NOMO-1 treated with DMSO at 0.1 percent for 48 hours (cell line): ENCODE results near the gene TOMM6.

Source experiments
- DNase-seq: peaks from one replicate; lab custom pipeline; 2025; ENCODE audit not compliant: unreplicated experiment; lab: John Stamatoyannopoulos, UW

The TOMM6 gene

DNA sequence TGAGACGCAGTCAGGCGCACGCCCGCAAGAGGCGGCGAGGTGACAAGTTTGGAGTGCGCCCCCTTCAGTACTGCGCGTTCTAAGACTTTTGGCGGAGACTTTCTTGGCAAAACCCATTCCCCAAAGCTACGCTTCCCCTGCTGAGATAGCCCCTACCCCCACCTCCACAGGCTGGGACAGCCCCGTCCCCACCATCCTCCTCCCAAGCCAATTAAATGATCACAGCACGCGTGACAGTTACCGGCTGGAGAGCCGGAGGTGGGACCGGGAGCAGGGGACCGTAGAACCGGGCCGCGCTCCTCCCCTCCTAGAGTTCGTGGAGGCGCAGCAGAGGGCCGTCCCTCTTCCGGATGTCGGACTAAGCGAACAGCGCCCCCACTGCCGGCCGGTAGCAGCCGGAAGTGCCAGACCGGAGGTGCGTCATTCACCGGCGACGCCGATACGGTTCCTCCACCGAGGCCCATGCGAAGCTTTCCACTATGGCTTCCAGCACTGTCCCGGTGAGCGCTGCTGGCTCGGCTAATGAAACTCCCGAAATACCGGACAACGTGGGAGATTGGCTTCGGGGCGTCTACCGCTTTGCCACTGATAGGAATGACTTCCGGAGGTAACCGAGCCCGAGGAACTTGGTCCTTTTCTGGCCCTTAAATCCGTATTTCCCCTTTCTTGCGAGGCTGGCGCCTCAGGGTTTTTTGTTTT is at the start of gene TOMM6:
TOMM6 (plus strand) TSS at position 476 of the 699 bp plus-strand sequence; CDS start at position 480, 4 bp downstream.
- DNase-seq = peak; percentile 94

- no peak for DNase-seq
Observed at GRCh38 chr6:41739041-41739440, 48.5 kb upstream of the TOMM6 start.

DNA sequence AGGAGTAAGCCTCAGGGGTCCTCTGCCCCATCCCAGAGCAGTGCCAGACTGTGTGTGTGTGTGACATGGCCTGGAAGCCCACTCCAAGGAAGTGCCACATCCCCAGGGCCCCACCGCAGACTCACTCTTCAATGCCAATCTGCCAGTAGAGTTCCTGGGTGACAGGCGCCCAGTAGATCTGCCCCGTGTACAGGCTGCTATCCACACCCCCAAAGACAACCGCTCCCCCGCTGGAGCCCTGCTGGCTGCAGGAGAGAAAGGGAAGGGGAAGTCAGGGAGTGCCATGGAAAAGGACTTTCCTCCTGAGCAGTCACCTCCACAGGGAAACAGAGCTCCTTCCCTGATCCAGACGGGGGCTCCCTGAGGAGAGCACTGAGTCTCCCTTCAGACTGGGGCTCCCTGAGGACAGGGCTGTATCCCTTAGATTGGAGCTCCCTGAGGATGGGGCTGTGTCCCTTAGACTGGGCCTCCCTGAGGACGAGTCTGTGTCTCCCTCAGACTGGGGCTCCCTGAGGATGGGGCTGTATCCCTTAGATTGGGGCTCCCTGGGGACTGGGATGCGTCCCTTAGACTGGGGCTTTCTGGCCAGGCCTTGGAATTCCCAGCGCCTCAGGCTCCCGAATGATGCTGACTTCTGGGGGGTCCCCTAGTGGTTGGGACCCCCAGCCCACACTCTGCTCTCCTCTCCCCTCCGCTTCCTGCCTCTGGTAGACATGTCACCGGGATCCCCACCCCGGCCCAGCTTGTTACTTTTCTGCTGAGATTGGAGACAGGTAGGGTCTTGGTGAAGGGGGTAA is 46.9 kb upstream of the TOMM6 start:
- DNase-seq = no peak

GRCh38 chr6:41741625-41742490 is 45.6 kb upstream of the TOMM6 start:
- no peak for DNase-seq

GRCh38 chr6:41743406-41744235 is 43.9 kb upstream of the TOMM6 start:
- no peak for DNase-seq

DNA sequence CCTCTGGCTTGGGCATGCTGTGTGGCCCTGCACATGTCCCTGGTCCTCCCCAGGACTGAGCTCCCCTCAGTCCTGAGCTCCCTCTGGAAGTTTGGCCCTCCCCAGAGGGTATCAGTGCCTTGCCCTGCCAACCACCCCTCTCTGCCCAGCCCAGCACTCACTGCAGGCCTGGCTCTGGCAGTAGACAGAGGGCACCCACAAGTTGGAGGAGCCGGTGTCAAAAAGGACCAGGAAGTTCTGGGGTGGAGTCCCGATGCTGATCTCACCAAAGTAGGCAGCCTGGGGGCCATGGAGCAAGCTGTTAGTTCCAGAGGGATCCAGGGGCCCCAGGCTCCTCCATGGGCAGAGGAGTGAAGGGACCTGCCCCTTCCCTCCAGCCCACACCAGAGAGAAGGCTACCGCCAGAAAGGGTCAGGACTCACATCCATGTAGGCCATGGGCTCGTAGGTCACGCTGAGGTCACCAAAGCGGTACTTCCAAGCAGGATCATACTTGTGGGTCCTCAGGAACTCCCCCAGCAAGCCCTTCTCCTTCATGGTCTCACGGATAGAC is 43.2 kb upstream of the TOMM6 start:
- DNase-seq = no peak

DNA sequence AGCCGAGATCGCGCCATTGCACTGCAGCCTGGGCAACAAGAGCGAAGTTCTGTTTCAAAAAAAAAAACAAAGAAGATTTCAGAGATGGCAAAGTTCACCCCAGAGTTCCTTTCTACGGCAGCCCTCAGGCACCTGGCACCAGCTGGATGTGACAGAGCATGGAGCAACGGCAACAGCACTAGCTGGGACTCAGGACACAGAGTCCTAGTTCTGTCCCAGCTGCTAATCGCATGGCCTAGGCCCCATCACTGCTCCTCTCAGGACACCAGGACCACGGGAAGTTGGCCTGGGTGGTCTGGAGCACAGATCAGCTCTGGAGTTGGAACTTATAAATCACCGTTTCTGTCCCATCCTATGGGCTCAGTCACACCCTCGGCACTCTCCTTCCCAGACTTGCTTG is 41.4 kb upstream of the TOMM6 start:
- DNase-seq = no peak

DNA sequence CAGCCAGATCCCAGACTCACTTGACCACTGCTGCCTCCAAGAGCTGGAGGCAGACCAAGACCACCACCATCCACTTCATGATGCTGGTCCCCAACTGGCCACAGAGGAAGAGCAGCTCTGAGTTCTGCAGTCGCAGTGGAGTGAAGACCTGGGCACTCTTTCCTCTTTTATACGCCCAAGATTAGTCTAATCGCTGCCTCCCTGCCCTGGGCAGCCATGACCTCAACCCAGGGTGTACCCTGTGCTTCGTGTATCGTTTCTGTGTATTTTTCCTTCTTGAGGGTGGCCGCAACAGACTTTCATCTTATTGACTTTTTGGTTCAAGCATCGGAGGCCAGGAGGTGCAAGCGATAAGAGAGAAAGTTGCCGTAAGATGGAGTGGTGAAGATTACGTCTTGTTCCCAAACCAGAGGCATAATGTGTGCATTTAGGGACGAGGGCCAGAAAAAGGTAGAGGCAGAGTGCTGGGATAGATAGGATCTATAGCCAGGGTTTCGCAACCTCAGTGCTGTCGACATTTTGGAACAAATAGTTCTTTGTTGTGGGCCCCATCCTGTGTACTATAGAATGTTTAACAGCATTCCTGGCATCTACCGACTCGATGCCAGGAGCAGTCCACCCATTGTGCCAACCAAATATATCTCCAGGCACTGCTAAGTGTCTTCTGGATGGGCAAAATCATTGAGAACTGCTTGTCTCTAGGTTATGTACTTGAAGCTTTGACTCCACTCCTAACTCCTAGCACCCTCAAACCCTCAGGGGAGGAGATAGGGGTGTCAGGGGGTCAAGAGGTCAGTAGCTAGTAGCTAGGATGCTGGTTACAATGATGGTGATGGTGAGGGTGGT is 40.0 kb upstream of the TOMM6 start, which contains the start of gene PGC:
PGC (minus strand) TSS at position 142 of the 846 bp plus-strand sequence; CDS start at position 79, 63 bp downstream.
- no peak for DNase-seq

DNA sequence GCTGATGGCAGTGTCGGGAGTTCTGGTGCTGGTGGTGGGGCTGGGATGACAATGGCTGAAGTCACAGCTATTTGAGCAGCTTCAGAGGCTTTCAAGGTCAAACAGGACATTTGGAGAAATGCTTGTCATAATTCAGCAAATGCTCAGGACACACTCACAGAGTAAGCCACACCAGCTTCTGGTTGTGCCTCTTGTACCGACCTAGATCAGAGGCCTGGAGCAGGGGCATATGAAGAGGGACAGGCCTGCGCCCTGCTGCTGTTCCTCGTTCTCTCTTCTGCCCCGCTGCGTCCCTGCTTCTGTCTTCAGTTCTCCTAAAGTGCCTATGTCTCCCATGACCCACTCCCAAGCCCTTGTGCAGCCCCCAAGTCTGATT is 39.4 kb upstream of the TOMM6 start:
- DNase-seq = no peak

- DNase-seq = no peak
Observed at GRCh38 chr6:41748542-41748941, 39.0 kb upstream of the TOMM6 start.

GRCh38 chr6:41750374-41750773 is 37.1 kb upstream of the TOMM6 start:
- no peak for DNase-seq

DNA sequence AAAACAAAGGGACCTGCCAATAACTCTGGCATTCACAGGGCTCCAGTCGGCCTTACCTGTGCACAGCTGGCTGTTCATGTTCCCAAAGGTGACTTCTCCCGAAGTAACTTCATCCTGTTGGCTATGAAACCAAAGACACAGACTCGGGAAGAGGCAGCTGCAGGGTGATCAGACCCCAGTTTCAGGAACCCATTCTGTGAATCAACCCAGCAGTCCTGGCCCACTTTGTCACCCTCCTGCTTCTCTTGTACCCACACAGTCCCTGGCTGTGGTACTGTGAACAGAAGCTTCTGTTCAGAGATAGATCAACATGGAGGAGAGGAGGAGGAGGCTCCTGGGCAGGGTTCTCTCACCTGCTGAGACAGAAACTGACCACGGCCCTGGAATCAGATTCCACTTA is 31.6 kb upstream of the TOMM6 start:
- no peak for DNase-seq

DNA sequence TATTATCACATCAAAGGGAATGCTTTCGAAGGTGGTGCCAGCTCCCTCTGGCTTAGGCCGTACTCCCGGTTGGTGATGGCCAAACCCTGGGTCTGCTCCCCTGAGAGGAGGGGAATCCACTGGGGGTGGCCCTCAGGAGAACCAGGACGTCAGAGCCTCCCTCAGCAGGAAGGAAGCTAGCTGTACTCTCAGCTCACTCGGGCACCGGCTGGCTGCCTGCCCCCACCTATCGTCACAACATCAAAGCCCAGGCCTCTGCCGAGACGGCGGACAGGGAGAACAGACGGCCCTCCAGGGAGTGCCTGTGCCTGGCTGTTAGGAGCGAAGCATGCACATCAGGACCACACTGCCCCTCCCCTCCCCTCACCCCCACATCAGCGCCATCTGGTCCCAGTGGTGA is 31.1 kb upstream of the TOMM6 start:
- DNase-seq = no peak

DNA sequence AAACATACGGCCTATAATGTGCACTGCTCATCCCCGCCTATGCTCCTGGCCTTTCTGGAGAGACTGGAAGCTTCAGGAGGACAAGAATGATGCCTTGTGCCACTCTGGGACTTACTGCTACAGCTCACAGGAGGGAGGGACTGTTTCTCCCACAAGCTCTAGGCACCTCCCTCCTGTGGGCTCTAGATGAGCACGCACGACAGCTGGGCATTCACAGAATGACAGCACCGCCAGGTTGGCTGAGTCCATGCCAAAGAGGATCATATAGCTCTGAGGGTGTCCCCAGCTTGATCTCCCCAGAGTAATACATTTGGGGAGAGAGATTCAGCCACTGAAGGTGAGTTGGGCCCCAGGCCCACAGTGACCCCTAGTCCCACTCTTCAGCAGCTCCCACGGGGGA is 30.2 kb upstream of the TOMM6 start:
- DNase-seq = no peak

DNA sequence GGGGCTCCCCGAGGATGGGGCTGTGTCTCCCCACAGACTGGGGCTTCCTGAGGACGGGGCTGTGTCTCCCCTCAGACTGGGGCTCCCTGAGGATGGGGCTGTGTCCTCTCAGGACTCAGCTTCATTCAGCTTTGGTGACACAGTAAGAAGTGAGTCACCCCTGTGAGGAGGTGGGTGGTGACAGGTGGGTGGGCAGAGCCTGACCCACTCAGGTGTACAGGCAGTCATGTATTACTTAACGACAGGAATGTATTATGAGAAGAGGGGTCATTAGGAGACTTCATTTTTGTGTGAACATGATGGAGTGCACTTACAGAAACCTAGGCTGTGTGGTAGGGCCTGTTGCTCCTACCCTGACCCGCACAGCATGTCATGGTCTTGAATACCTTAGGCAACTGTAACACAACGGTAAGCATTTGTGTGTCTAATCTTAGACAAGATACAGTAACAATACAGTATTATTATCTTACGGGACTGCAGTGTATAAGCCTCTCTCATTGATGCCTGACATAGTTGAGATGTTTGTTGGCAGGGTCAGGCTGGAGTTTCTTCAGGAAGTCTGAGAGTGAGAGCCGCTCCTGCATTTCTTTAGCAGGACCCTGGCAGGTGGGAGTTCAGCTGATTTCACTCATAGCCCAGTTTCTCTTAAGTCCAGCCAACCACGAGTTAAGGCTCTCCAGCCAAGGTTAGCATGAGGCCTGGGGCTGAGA is 29.4 kb upstream of the TOMM6 start:
- no peak for DNase-seq

DNA sequence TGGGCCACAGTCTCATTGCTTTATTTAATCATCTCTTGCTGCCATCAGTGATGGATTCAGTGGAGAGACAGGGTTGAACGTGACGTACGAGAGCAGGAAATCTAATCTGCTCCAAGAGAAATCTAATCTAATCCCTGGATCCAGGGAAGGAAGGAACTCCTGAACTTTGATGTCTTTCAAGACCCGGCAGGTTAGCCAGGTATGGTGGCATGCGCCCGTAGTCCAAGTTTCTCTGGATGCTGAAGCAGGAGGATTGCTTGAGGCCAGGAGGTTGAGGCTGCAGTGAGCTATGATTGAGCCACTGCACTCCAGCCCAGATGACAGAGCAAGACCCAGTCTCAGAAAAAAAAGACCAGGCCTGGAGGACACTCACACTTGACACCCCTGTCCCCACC is 28.9 kb upstream of the TOMM6 start:
- DNase-seq = no peak

GRCh38 chr6:41759106-41759904 is 28.2 kb upstream of the TOMM6 start:
- DNase-seq = no peak
